GM23248 (cell line): ENCODE results near the gene OLR1.

Experiments
- EZH2 ChIP-seq: fragments of 200-600 bp; sonication (generic); IDR thresholded peaks from 2 replicates; pipeline ENCODE4 v1.6.1; 2018; ENCODE audit warnings: antibody characterized with exemption, mild to moderate bottlenecking; ENCODE audit not compliant: insufficient read depth, poor library complexity, severe bottlenecking
- EZH2phosphoT487 ChIP-seq: fragments of 200-600 bp; sonication (generic); IDR thresholded peaks from 2 replicates; pipeline ENCODE4 v1.6.1; 2018; ENCODE audit warnings: antibody characterized with exemption, moderate library complexity, mild to moderate bottlenecking, low read depth; ENCODE audit not compliant: insufficient read depth

GRCh38 chr12:10135126-10135525 is 36.8 kb downstream of the OLR1 start:
- no peak for TF ChIP-seq EZH2
- no peak for TF ChIP-seq EZH2phosphoT487
